ENCODE results near the gene UBE2QL1. TPM values are rescaled to one million over a fixed set of nuclear protein-coding genes. Genes with fewer than 3 reads are reported as not detected.

Gene UBE2QL1, protein sequence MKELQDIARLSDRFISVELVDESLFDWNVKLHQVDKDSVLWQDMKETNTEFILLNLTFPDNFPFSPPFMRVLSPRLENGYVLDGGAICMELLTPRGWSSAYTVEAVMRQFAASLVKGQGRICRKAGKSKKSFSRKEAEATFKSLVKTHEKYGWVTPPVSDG
- total RNA-seq, result 3.9 to 4.4 TPM (median 4.2 TPM) in 3 replicates

DNA sequence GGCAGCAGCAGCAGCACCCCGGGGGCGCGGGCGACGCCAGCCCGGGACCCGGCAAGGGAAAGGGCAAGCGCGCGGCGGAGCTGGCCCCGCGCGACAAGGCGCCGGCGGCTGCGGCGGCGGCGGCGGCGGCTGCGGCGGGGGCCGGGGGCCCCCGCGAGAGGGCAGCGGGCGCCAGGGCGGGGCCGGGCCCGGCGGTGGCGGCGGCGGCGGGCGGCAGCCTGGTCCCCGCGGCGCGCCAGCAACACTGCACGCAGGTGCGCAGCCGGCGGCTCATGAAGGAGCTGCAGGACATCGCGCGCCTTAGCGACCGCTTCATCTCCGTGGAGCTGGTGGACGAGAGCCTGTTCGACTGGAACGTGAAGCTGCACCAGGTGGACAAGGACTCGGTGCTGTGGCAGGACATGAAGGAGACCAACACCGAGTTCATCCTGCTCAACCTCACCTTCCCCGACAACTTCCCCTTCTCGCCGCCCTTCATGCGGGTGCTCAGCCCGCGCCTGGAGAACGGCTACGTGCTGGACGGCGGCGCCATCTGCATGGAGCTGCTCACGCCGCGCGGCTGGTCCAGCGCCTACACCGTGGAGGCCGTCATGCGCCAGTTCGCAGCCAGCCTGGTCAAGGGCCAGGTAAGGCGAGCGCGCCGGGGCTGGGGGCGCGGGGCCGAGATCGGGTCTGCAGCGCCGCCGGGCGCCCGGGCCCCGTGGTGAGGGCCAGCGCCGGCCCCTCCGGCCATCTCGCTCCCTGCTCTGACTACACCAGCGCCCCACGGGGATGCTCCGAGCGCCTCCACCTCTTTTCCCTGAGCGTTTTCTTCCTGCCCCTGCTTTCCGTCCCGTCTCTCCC is at the start of gene UBE2QL1:
Gene UBE2QL1 (plus strand): TSS at position 238 of the 843 bp plus-strand sequence. CDS start 35 bp downstream, at position 273.
- Mint-ChIP-seq H3K36me3 (no peaks in the 10 kb centered on the region), H3K9me3 (peaks cover 3% of the 10 kb centered on the region), H3K4me3 (peak within 1 kb of the TSS; percentile 80), H3K27me3 (ENCODE audit: low read depth) (peaks cover 68% of the 10 kb centered on the region), H3K27ac (no peak within 1 kb of the TSS), H3K4me1 (peaks cover 15% of the 10 kb centered on the region)
- DNase-seq (ENCODE audit: low spot score in 2 of 2, unreplicated experiment in 2 of 2), result peak in 1 of 2 experiments; percentile 48
- no peak for TF ChIP-seq CTCF (IDR thresholded peaks at IDR 0.05; ENCODE audit: unreplicated experiment)

- H3K4me1 Mint-ChIP-seq, result no peaks in the 10 kb centered on the region
- H3K9me3 Mint-ChIP-seq, result peaks cover 3% of the 10 kb centered on the region
- no peak for DNase-seq (ENCODE audit: low spot score in 2 of 2, unreplicated experiment in 2 of 2)
- H3K27ac Mint-ChIP-seq, result no peak overlapping the region
- no peak overlapping the region for H3K4me3 Mint-ChIP-seq
- TF ChIP-seq CTCF (IDR thresholded peaks at IDR 0.05; ENCODE audit: unreplicated experiment), result no peak
- H3K27me3 Mint-ChIP-seq (ENCODE audit: low read depth), result peaks cover 64% of the 10 kb centered on the region
- H3K36me3 Mint-ChIP-seq, result no peaks in the 10 kb centered on the region
These were observed 48.4 kb upstream of the UBE2QL1 start for GRCh38 chr5:6399980-6400910.

DNA sequence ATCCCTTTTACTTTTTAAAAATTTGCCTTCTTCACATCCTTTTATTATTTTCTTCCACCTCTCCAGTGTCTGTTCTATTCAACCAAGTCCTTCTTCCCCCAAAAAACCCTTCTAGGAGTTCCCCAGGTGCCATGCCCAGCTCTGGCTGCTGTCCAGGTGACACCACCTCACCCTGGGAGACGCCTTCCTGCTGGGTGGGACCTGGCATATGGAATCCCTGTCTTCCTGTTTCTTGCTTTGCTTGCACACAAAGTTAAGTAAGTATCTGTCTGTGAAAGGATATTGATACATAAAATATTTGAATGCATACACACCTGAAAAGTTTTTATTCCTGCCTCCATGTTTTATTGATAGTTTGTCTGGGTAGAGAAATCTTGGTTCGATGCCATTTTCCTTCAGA is 47.2 kb upstream of the UBE2QL1 start:
- H3K4me1 Mint-ChIP-seq, result no peaks in the 10 kb centered on the region
- no peak for TF ChIP-seq CTCF (IDR thresholded peaks at IDR 0.05; ENCODE audit: unreplicated experiment)
- H3K9me3 Mint-ChIP-seq, result peaks cover 3% of the 10 kb centered on the region
- DNase-seq (ENCODE audit: low spot score in 2 of 2, unreplicated experiment in 2 of 2), result no peak
- H3K27ac Mint-ChIP-seq, result no peak overlapping the region
- H3K36me3 Mint-ChIP-seq, result no peaks in the 10 kb centered on the region
- peaks cover 56% of the 10 kb centered on the region for H3K27me3 Mint-ChIP-seq (ENCODE audit: low read depth)
- H3K4me3 Mint-ChIP-seq, result no peak overlapping the region

DNA sequence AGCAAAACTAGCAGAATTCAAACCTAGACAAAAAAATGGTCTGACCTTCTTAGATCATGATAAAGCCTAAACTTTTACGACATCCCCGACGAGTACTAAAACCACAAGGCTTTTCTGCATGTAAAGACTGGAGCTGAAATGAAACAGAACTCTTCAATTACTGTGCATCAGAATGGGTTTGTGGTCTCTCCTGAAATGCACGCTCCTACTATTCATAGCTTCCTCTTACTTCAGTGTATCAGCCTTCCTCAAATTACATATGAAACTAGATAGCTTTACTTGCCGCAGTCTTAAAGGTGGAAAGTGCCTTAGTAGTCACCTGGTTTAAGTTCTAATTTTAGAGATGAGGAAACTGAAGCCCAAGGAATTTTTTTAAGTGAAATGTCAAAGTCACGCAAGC is 45.7 kb upstream of the UBE2QL1 start:
- TF ChIP-seq CTCF (IDR thresholded peaks at IDR 0.05; ENCODE audit: unreplicated experiment), result no peak
- Mint-ChIP-seq H3K36me3 (no peaks in the 10 kb centered on the region), H3K4me3 (no peak overlapping the region), H3K27me3 (ENCODE audit: low read depth) (peaks cover 65% of the 10 kb centered on the region), H3K4me1 (no peaks in the 10 kb centered on the region), H3K27ac (no peak overlapping the region), H3K9me3 (no peaks in the 10 kb centered on the region)
- no peak for DNase-seq (ENCODE audit: low spot score in 2 of 2, unreplicated experiment in 2 of 2)

GRCh38 chr5:6403416-6403815 is 45.2 kb upstream of the UBE2QL1 start:
- DNase-seq (ENCODE audit: low spot score in 2 of 2, unreplicated experiment in 2 of 2), result no peak
- Mint-ChIP-seq H3K27ac (no peak overlapping the region), H3K4me3 (no peak overlapping the region), H3K4me1 (no peaks in the 10 kb centered on the region), H3K9me3 (no peaks in the 10 kb centered on the region), H3K36me3 (no peaks in the 10 kb centered on the region), H3K27me3 (ENCODE audit: low read depth) (peaks cover 66% of the 10 kb centered on the region)
- no peak for TF ChIP-seq CTCF (IDR thresholded peaks at IDR 0.05; ENCODE audit: unreplicated experiment)
